ENCODE data around the gene EIF2S3B.

DNA sequence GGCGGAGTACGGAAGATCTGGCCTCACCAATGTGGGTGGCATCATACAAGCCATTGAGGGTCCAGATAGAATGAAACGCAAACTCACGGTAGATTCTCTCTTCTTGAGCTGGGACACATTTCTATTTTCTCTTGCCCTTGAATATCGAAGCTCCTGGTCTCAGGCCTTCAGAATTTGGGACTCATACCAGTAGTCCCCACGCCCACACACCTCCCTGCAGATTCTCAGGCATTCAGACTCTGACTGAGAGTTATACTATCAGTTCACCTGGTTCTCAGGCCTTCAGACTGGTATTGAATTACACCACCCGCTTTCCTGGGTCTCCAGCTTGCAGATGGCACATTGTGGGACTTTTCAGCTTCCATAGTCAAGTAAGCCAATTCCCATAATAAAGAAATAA, 37.8 kb downstream of the EIF2S3B start:
- TF ChIP-seq POLR2A (IDR thresholded peaks at IDR 0.05; ENCODE audit: low read length): no peak
- TF ChIP-seq GATA1 (IDR thresholded peaks at IDR 0.05; ENCODE audit: low read depth, low read length): no peak
